Measurements from ENCODE around the gene EXD3. TPM values are rescaled to one million over a fixed set of nuclear protein-coding genes. Genes with fewer than 3 reads are reported as not detected.

EXD3 gene
- total RNA-seq, 1 experiment from 2014 or later: 2.8 TPM

DNA sequence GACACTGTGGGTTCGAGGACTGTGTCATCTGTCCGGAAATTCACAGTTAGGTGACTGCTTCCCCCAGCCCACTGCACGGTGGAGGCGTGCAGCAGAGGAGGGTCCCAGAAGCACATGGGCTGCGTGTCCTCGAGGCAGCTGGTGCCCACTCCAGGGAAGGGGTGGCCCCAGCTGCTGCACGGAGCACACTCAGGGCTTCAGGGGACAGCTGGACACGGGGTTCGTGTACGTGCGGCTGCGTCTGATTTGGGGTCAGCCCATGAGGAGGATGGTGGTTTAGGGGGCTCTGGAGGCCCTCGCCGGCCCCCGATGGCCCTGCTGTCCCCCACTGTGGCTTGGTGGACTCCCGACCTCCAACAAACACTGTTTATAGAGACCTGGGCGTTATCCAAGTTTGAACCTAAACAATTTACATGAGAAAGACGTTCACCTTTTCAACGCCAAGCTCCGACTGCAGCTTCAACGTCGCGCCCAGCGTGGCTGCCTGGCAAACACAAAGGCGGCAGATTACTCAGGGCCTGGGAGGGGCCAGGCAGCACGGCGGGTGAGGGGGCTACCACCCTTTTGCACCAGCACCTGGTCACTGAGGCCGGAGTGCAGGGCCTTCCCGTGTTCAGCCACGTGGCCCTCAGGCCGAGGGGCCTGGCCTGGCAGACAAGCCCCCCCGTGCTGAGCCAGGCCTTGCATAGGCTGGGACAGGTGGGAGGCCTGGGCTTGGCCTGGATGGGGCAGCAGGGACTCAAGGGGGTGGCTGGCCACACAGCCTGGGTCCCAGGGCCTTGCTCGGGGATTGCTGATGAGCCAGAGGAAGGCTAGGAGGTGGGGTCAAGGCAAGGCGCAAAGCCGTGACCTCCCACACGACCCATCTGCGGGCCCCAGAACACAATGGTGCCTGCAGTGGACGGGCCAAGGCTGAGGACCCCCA, 55.2 kb downstream of the EXD3 start:
- DNase-seq: no peak

DNA sequence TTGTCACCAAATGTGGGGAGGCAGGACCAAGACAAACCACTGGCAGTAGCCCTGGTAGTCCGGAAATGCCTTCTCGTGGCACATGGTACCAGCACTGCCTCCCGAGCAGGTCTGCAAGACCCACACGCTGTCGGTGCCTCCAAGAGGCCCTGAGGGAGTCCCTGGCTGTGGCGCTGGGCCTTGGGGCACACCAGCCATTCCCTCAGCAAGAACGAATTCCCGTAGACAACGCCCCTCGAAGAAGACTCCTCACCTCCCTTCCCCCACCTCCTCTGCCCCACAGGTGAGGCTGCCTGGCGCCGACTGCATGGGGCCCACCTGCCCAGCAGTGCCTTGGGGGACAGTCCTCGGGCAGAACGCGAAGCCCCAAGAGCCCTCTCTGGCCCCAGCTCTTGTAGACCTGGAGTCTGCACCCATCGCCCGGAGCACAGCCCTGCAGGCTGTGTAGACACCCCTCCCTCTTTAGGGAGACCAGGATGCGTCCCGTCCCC, 56.0 kb downstream of the EXD3 start:
- Histone ChIP-seq H3K9ac (ENCODE audit: low read length) (no peak overlapping the region), H3K79me2 (ENCODE audit: low read length) (no peaks in the 10 kb centered on the region), H3K4me1 (ENCODE audit: low read length) (no peaks in the 10 kb centered on the region), H3K27ac (ENCODE audit: low read length) (no peak overlapping the region), H3K4me2 (ENCODE audit: low read depth, low read length, poor library complexity, severe bottlenecking) (no peak overlapping the region), H3K9me2 (replicated peaks; ENCODE audit: insufficient read depth, low read length) (no peaks in the 10 kb centered on the region), H3K4me3 (ENCODE audit: low read length) (no peak overlapping the region), H4K20me1 (ENCODE audit: insufficient read depth, low read depth, low read length) (no peaks in the 10 kb centered on the region), H2AFZ (ENCODE audit: low read length) (no peak overlapping the region), H3K9me3 (ENCODE audit: low read length) (no peaks in the 10 kb centered on the region), H3K27me3 (ENCODE audit: low read length) (no peaks in the 10 kb centered on the region), H3K36me3 (ENCODE audit: insufficient read depth, low read length) (no peaks in the 10 kb centered on the region)
- DNase-seq: no peak

More for the DNA sequence above, 55.2 kb downstream of the EXD3 start:
- H3K36me3 ChIP-seq (ENCODE audit: insufficient read depth, low read length): no peaks in the 10 kb centered on the region
- no peak overlapping the region for H3K4me2 ChIP-seq (ENCODE audit: low read depth, low read length, poor library complexity, severe bottlenecking)
- H3K27me3 ChIP-seq (ENCODE audit: low read length): no peaks in the 10 kb centered on the region
- H3K27ac ChIP-seq (ENCODE audit: low read length): no peak overlapping the region
- H3K9ac ChIP-seq (ENCODE audit: low read length): no peak overlapping the region
- H3K4me1 ChIP-seq (ENCODE audit: low read length): no peaks in the 10 kb centered on the region
- no peaks in the 10 kb centered on the region for H4K20me1 ChIP-seq (ENCODE audit: insufficient read depth, low read depth, low read length)
- H3K79me2 ChIP-seq (ENCODE audit: low read length): no peaks in the 10 kb centered on the region
- no peak overlapping the region for H3K4me3 ChIP-seq (ENCODE audit: low read length)
- H3K9me2 ChIP-seq (replicated peaks; ENCODE audit: insufficient read depth, low read length): no peaks in the 10 kb centered on the region
- no peak overlapping the region for H2AFZ ChIP-seq (ENCODE audit: low read length)
- no peaks in the 10 kb centered on the region for H3K9me3 ChIP-seq (ENCODE audit: low read length)

DNA sequence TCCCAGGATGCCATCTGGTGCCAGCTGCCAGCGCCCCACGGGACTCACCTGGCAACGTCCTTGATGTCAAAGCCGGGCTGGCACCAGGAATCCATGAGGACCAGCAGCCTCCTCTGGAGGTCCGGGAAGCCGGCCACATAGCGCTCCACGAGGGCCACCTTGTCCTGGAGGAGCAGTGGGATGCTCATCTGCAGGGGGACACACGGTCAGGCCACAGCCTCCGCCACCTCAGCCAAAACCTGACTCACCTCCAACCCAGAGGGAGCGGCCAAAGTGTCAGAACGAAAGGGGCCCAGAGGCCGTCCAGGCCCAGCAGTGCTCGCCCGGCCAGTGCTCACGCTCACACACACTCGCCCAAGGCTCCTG, 56.5 kb downstream of the EXD3 start:
- no peaks in the 10 kb centered on the region for H3K9me2 ChIP-seq (replicated peaks; ENCODE audit: insufficient read depth, low read length)
- no peak overlapping the region for H2AFZ ChIP-seq (ENCODE audit: low read length)
- no peaks in the 10 kb centered on the region for H3K4me1 ChIP-seq (ENCODE audit: low read length)
- H3K4me2 ChIP-seq (ENCODE audit: low read depth, low read length, poor library complexity, severe bottlenecking): no peak overlapping the region
- no peaks in the 10 kb centered on the region for H3K79me2 ChIP-seq (ENCODE audit: low read length)
- H3K9me3 ChIP-seq (ENCODE audit: low read length): no peaks in the 10 kb centered on the region
- DNase-seq: no peak
- H3K9ac ChIP-seq (ENCODE audit: low read length): no peak overlapping the region
- H4K20me1 ChIP-seq (ENCODE audit: insufficient read depth, low read depth, low read length): no peaks in the 10 kb centered on the region
- H3K36me3 ChIP-seq (ENCODE audit: insufficient read depth, low read length): no peaks in the 10 kb centered on the region
- H3K27me3 ChIP-seq (ENCODE audit: low read length): no peaks in the 10 kb centered on the region
- H3K27ac ChIP-seq (ENCODE audit: low read length): no peak overlapping the region
- no peak overlapping the region for H3K4me3 ChIP-seq (ENCODE audit: low read length)

DNA sequence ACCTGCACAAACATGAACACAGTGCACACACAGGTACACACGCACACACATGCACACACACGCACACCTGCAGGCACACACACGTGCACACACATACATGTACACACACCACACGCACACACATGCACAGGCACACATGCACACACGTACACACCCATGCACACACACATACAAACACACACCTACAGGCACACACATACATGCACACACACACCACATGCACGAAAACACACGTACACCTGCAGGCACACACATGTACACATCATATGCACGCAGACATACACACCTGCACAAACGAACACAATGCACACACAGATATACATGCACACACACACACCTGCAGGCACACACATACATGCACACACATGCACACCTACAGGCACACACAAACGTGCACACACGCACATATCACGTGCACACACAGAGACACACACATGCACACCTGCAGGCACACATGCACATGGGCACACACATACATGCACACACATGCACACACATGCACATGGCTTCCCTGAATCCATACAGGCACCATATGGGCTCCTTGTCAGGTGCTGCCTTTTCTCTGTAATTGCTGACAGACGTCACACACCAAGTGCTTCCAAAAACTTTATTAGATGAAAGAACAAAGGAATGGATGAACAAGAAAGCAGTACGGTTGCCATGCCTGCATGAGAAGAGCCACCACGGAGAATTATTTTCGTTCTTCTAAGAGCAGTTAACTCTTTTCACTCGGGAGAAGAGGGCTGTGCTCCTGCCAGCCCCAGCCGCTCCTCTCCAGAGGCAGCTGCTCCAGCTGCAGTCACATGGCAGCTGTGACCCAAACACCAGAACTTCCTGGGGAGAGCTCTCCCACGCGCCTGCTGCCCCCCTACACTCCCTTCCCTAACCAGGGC, 57.2 kb downstream of the EXD3 start:
- Histone ChIP-seq H3K4me3 (ENCODE audit: low read length) (no peak overlapping the region), H3K4me1 (ENCODE audit: low read length) (no peaks in the 10 kb centered on the region), H3K36me3 (ENCODE audit: insufficient read depth, low read length) (no peaks in the 10 kb centered on the region), H3K4me2 (ENCODE audit: low read depth, low read length, poor library complexity, severe bottlenecking) (no peak overlapping the region), H3K27me3 (ENCODE audit: low read length) (no peaks in the 10 kb centered on the region), H3K9me2 (replicated peaks; ENCODE audit: insufficient read depth, low read length) (no peaks in the 10 kb centered on the region), H3K9me3 (ENCODE audit: low read length) (no peaks in the 10 kb centered on the region), H3K79me2 (ENCODE audit: low read length) (no peaks in the 10 kb centered on the region), H2AFZ (ENCODE audit: low read length) (no peak overlapping the region), H3K9ac (ENCODE audit: low read length) (no peak overlapping the region), H3K27ac (ENCODE audit: low read length) (no peak overlapping the region), H4K20me1 (ENCODE audit: insufficient read depth, low read depth, low read length) (no peaks in the 10 kb centered on the region)
- no peak for DNase-seq

DNA sequence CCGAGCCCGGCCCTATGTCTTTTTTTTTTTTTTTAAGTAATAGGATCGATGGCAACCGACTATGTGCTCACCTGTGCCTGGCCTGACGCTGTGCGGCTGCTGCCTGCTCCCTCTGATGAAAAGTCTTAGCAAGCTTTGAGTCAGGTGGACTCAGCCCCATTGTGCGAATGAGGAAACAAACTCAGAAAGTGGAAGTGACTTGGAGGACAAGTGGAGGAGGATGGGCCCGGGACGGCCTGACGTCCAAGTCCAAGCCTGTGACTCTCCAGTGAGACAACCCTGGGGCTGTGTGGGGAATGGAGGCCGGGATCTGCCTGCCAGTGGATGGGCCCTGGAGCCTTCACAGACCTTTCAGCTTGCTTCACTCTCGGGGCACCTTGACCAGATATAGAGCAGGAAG, 57.9 kb downstream of the EXD3 start:
- no peak for DNase-seq
- no peak overlapping the region for H3K4me3 ChIP-seq (ENCODE audit: low read length)
- H3K4me2 ChIP-seq (ENCODE audit: low read depth, low read length, poor library complexity, severe bottlenecking): no peak overlapping the region
- no peaks in the 10 kb centered on the region for H3K36me3 ChIP-seq (ENCODE audit: insufficient read depth, low read length)
- H4K20me1 ChIP-seq (ENCODE audit: insufficient read depth, low read depth, low read length): no peaks in the 10 kb centered on the region
- H3K9ac ChIP-seq (ENCODE audit: low read length): no peak overlapping the region
- H3K27ac ChIP-seq (ENCODE audit: low read length): no peak overlapping the region
- no peaks in the 10 kb centered on the region for H3K9me2 ChIP-seq (replicated peaks; ENCODE audit: insufficient read depth, low read length)
- H3K9me3 ChIP-seq (ENCODE audit: low read length): no peaks in the 10 kb centered on the region
- no peaks in the 10 kb centered on the region for H3K27me3 ChIP-seq (ENCODE audit: low read length)
- no peaks in the 10 kb centered on the region for H3K4me1 ChIP-seq (ENCODE audit: low read length)
- no peak overlapping the region for H2AFZ ChIP-seq (ENCODE audit: low read length)
- H3K79me2 ChIP-seq (ENCODE audit: low read length): no peaks in the 10 kb centered on the region

DNA sequence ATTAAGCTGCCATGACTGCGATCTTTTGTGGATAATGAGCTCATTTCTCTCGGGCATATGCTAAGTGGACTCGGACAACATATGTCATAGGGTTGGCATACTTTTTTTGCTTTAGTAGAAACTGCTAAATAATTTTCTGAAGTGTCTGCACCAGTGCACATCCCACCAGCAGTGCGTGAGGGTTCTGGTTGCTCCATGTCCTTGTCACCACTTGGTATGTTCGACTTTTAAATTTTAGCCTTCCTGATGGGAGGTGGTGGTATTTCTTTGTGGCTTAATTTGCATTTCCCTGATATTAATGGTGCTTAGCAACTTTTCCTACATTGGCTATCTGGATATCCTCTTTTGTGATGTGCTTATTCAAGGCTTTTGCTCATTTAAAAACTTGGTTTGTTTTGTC, 63.1 kb downstream of the EXD3 start:
- Histone ChIP-seq H3K4me2 (ENCODE audit: low read depth, low read length, poor library complexity, severe bottlenecking) (no peak overlapping the region), H3K27ac (ENCODE audit: low read length) (no peak overlapping the region), H3K4me3 (ENCODE audit: low read length) (no peak overlapping the region), H3K9me3 (ENCODE audit: low read length) (no peaks in the 10 kb centered on the region), H3K9ac (ENCODE audit: low read length) (no peak overlapping the region), H2AFZ (ENCODE audit: low read length) (no peak overlapping the region), H4K20me1 (ENCODE audit: insufficient read depth, low read depth, low read length) (no peaks in the 10 kb centered on the region), H3K36me3 (ENCODE audit: insufficient read depth, low read length) (no peaks in the 10 kb centered on the region), H3K4me1 (ENCODE audit: low read length) (no peaks in the 10 kb centered on the region), H3K27me3 (ENCODE audit: low read length) (no peaks in the 10 kb centered on the region), H3K9me2 (replicated peaks; ENCODE audit: insufficient read depth, low read length) (no peaks in the 10 kb centered on the region), H3K79me2 (ENCODE audit: low read length) (no peaks in the 10 kb centered on the region)
- DNase-seq: no peak

DNA sequence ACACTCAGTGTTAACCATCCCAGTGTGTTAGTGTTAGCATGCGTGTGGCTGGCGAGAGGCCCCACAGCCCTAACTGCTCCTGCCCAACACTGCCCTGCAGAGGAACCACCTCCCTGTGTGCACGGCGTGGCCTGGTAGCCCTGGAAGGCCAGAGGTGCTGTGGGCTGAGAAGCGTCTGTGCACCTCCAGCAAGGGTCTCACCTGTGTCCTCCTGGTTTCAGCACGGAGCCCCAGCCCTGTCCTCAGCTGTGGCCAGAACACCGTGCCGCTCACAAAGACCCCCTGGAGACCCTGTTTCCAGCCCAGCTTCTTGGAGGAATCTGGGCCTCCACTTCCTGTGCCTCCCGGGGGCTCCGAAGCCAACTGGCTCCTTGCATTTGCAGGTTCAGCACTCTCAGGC, 64.8 kb downstream of the EXD3 start:
- Histone ChIP-seq H3K27ac (ENCODE audit: low read length) (no peak overlapping the region), H3K79me2 (ENCODE audit: low read length) (no peaks in the 10 kb centered on the region), H2AFZ (ENCODE audit: low read length) (no peak overlapping the region), H3K9me2 (replicated peaks; ENCODE audit: insufficient read depth, low read length) (no peaks in the 10 kb centered on the region), H3K9ac (ENCODE audit: low read length) (no peak overlapping the region), H3K4me1 (ENCODE audit: low read length) (no peaks in the 10 kb centered on the region), H3K36me3 (ENCODE audit: insufficient read depth, low read length) (no peaks in the 10 kb centered on the region), H3K27me3 (ENCODE audit: low read length) (no peaks in the 10 kb centered on the region), H4K20me1 (ENCODE audit: insufficient read depth, low read depth, low read length) (no peaks in the 10 kb centered on the region), H3K9me3 (ENCODE audit: low read length) (no peaks in the 10 kb centered on the region), H3K4me2 (ENCODE audit: low read depth, low read length, poor library complexity, severe bottlenecking) (no peak overlapping the region), H3K4me3 (ENCODE audit: low read length) (no peak overlapping the region)
- DNase-seq: no peak

DNA sequence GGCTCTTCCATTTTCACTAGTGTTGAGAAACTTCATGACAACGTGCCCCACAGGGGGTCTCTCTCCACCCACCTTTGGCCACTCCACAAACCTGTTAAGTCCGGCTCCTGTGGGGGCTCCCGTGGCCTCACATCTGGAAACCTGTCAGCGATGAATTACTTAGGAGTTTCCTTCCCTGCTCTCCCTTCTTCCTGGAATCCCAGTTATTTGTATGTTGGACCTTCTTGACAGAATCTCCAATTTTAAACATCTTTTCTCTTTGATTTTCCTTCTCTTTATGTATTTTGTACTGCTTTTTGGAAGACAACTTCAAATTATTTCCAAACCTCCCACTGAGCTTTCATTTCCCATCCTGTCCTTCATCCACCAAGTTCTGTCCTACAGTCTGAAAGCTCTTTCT, 65.8 kb downstream of the EXD3 start:
- no peak overlapping the region for H3K27ac ChIP-seq (ENCODE audit: low read length)
- no peak overlapping the region for H2AFZ ChIP-seq (ENCODE audit: low read length)
- H3K4me1 ChIP-seq (ENCODE audit: low read length): no peaks in the 10 kb centered on the region
- no peaks in the 10 kb centered on the region for H3K27me3 ChIP-seq (ENCODE audit: low read length)
- H3K36me3 ChIP-seq (ENCODE audit: insufficient read depth, low read length): no peaks in the 10 kb centered on the region
- H3K4me2 ChIP-seq (ENCODE audit: low read depth, low read length, poor library complexity, severe bottlenecking): no peak overlapping the region
- no peaks in the 10 kb centered on the region for H3K9me2 ChIP-seq (replicated peaks; ENCODE audit: insufficient read depth, low read length)
- DNase-seq: no peak
- H3K9me3 ChIP-seq (ENCODE audit: low read length): no peaks in the 10 kb centered on the region
- H3K9ac ChIP-seq (ENCODE audit: low read length): no peak overlapping the region
- no peak overlapping the region for H3K4me3 ChIP-seq (ENCODE audit: low read length)
- no peaks in the 10 kb centered on the region for H4K20me1 ChIP-seq (ENCODE audit: insufficient read depth, low read depth, low read length)
- no peaks in the 10 kb centered on the region for H3K79me2 ChIP-seq (ENCODE audit: low read length)

All from Karpas-422 (cell line).